ENCODE measurements around the gene MBNL2. TPM values are rescaled to one million over a fixed set of nuclear protein-coding genes. Genes with fewer than 3 reads are reported as not detected.

The MBNL2 gene
- 67.6 TPM for total RNA-seq
- long read RNA-seq, full-length matches to known transcripts = 40 of 92 reads
- long read RNA-seq, partial matches to known transcripts = 29 of 92 reads
- long read RNA-seq, other reads (novel, unspliced or antisense) = 23 of 92 reads

DNA sequence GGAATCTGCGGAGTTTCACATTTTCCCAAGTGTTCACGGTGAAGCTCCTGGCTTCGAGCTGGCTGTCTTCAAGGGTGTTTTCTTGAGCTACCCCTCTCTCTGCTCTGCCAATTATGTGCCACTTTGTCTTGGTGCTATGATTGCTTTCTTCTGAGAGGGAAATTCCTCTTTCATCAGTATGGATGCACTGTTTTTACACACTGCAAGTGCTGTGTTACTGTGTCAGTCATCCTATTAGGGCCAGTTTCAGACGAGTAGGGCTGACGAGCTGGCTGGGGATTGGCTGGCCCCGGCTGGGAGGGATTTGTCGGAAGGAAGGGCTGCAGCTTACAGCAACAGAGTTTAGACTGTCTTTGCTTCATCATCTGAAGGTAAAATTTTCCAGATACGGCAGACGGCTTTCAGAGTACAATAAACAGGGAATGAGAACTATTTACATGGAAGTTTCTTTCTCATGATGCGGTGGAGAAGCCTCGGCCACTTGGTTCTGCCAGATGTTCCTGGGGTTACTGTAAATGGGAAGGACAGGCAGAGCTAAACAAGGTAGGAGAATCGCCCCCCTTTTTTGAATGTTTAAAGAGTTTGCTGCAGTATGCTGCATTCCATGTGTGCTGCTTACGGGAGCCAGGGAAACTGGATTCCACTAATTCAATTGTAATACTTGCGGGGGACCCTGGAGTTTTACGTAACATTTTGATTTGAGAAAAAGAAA lies at the start of gene MBNL2:
Gene MBNL2 (plus strand): TSS at position 345 of the 712 bp plus-strand sequence. CDS start 53,903 bp downstream, outside the sequence.
- DNase-seq (ENCODE audit: low spot score) = peak; percentile 95
- intact Hi-C loops (cut with DNase I) = loop anchor here (2.0 to 5.0 kb wide), 3 partner anchors 35 to 210 kb away; partner anchors contain the start of gene RAP2A

- intact Hi-C loops (cut with DNase I) = no loop called here
Observed at GRCh38 chr13:97174638-97175037, 47.5 kb upstream of the MBNL2 start.

DNA sequence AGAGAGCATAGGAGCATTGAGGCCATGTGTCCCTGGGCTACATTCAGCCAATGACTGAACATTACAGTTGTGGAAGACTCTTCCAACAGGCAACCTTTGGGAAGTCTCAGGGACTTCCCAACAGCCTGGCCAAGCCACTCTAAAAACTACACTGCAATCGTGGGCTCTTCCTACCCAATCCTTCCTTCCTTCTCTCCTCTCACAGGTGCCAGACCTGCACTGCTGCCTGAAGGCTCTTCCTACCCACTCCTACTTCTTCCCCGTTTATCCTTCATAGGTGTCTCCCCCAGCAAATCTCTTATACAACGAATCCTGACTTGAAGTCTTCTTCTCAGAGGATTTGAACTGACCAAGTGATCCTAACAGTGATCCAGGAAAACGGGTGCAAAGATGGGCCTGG lies 47.1 kb upstream of the MBNL2 start:
- DNase-seq (ENCODE audit: low spot score) = no peak
- intact Hi-C loops (cut with DNase I) = no loop called here

More at GRCh38 chr13:97174638-97175037, 47.5 kb upstream of the MBNL2 start:
- DNase-seq (ENCODE audit: low spot score) = no peak

- no peak for DNase-seq (ENCODE audit: low spot score)
- intact Hi-C loops (cut with DNase I) = no loop called here
Observed at GRCh38 chr13:97179501-97179900, 42.6 kb upstream of the MBNL2 start.

GRCh38 chr13:97182111-97182890 lies 39.8 kb upstream of the MBNL2 start:
- no peak for DNase-seq (ENCODE audit: low spot score)
- intact Hi-C loops (cut with DNase I) = no loop called here

DNA sequence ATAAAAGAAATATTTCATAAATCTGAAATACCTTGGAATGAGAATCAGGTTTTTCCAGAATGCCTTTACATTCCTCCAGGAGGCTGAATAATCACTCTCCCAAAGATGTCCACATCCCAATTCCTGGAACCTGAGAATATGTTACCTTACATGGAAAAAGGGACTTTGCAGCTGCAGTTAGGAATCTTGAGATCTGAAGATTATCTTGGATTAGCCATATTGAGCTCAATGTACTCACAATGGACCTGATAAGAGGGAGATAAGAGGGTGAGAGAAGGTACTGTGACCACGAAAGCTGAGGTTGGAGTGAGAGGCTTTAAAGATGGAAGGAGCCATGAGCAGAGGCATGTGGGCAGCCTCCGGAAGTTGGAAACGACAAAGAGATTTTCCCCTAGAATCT lies 36.8 kb upstream of the MBNL2 start:
- intact Hi-C loops (cut with DNase I) = no loop called here

DNA sequence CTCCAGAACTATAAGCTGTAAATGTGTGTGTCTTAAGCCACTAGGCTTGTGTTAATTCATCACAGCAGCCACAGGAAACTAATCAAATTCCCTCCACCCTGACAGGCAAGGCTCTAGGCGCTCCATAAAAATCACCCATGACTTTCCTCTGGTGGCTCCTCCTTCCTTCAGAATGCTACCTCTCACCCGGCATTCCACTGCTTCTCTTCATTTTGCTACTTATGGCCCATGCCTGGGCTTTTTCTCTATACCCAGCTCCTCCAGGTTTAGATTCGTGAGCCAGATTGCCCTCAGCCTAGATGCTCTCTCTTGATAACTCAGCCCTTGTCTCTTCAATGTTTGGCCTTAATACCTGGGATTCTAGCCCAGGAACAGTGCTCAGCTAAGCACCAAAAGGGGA lies 36.4 kb upstream of the MBNL2 start:
- no peak for DNase-seq (ENCODE audit: low spot score)
- intact Hi-C loops (cut with DNase I) = no loop called here

More for the DNA sequence above, 36.8 kb upstream of the MBNL2 start:
- DNase-seq (ENCODE audit: low spot score) = no peak

DNA sequence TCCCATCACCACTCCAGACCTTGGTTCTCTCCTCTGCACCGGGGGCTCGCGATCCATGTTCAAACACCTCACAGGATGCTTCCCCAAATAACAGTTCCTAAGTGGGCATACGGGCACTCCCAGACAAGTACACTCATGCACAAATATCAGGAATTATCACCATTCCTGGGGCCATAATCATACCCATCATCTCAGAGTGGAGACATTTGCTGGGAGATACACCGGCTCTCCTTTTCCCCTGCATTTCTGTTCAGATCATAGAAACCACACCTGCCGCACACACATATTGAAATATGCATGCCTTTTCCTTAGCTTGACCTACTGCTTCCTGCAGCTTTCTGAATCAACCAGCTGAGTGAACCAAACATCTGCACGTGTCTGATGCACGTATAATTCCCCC lies 33.9 kb upstream of the MBNL2 start:
- intact Hi-C loops (cut with DNase I) = no loop called here
- no peak for DNase-seq (ENCODE audit: low spot score)

GRCh38 chr13:97189928-97190327 lies 32.2 kb upstream of the MBNL2 start:
- intact Hi-C loops (cut with DNase I) = no loop called here
- no peak for DNase-seq (ENCODE audit: low spot score)

- DNase-seq (ENCODE audit: low spot score) = no peak
- intact Hi-C loops (cut with DNase I) = no loop called here
Observed at GRCh38 chr13:97191142-97191541, 31.0 kb upstream of the MBNL2 start.

GRCh38 chr13:97191615-97192014 lies 30.5 kb upstream of the MBNL2 start:
- intact Hi-C loops (cut with DNase I) = no loop called here
- DNase-seq (ENCODE audit: low spot score) = no peak

GRCh38 chr13:97192166-97192565 lies 30.0 kb upstream of the MBNL2 start:
- intact Hi-C loops (cut with DNase I) = no loop called here
- DNase-seq (ENCODE audit: low spot score) = no peak

DNA sequence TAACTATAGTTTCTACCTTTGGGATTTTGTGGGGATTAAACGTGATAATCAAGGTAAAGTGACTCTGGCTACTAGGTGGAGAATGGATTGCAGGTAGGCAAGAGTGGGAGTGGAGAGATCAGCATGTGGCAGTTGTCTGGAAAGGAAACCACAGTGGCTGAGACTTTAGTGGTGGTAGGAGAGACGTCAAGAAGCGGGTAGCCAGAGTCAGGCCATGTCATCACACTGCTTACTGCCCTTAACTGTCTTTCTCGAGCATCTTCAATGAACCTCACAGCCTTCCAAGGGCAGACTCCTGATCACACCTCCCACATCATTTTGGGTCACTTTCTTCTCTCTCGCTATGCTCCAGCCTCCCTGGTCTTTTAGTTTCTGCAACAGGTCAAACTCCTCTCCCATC lies 28.6 kb upstream of the MBNL2 start:
- no peak for DNase-seq (ENCODE audit: low spot score)
- intact Hi-C loops (cut with DNase I) = no loop called here

DNA sequence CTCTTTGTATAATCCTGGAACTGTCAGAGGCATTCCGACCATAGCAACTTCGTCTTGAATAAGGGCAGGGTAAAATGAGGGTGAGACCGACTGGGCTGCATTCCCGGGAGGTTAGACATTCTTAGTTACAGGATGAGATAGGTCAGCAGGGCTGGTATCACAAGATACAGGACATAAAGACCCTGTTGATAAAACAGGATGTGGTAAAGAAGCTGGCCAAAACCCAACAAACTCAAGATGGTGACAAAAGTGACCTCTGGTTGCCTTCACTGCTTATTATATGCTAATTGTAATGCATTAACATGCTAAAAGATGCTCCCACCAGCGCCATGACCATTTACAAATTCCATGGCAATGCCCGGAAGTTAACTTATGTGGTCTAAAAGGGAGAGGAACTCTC lies 27.7 kb upstream of the MBNL2 start:
- intact Hi-C loops (cut with DNase I) = no loop called here
- DNase-seq (ENCODE audit: low spot score) = no peak

DNA sequence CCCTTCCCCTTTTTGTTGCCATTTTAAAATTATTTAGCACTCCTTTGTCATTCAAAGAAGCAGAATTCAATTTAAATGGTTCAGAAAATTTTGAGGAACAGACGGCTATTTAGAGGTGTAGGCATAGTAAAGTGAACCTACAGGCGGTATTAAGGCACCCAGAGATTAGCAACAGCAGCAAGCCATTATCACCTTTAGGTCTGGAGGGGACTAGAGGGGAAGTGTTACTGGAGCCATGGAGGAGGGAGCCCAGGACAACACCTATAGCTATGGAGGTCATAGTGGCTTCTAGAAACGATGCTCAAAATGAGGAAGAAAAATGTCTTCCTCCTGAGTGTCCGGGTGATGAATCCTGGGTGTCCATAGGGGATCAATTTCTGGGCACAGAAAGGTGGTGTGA lies 25.8 kb upstream of the MBNL2 start:
- intact Hi-C loops (cut with DNase I) = no loop called here
- DNase-seq (ENCODE audit: low spot score) = no peak

GRCh38 chr13:97198753-97199152 lies 23.4 kb upstream of the MBNL2 start:
- intact Hi-C loops (cut with DNase I) = no loop called here
- DNase-seq (ENCODE audit: low spot score) = no peak

GRCh38 chr13:97199451-97199850 lies 22.7 kb upstream of the MBNL2 start:
- intact Hi-C loops (cut with DNase I) = no loop called here

DNA sequence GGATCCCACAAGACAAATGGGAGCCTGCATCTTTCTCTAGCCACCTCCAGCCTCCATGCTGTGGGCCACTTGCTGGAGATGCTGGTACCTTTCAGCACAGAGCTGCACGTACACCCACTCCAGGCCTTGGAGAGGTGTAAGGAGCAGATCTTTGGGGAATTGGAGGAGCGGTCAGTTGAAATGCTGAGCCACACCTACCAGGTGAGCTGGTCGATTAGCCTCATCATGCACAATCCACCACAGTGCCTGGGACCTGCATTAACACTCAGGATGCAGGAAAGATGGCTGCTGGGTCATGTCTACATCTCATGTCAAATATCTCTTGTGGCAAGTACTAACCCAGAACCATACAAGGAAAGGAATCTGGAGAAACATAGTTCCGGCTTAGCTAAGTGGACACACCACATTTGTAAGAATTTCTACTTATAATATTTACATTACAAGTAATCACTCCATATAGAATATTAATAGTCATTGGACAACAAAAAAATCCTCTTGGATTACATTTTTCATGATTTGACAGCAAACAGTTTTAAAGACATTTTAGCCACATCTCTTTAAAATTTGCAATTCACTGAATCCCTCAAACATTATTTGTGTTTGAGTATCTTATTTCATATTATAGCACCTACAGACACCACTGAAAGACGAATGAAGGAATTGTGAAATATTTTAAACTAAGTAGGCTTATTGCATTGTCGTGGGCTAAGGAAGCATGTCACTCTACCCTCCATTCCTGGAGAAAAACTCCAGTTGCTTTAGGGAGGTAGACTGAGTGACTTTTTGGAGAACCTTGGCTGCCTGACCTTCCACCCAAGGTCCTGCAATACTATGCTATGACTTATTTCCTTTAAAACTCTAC lies 21.8 kb upstream of the MBNL2 start:
- no peak for DNase-seq (ENCODE audit: low spot score)
- intact Hi-C loops (cut with DNase I) = no loop called here

More at GRCh38 chr13:97199451-97199850, 22.7 kb upstream of the MBNL2 start:
- no peak for DNase-seq (ENCODE audit: low spot score)

- no peak for DNase-seq (ENCODE audit: low spot score)
- intact Hi-C loops (cut with DNase I) = no loop called here
Observed at GRCh38 chr13:97202761-97203160, 19.4 kb upstream of the MBNL2 start.

DNA sequence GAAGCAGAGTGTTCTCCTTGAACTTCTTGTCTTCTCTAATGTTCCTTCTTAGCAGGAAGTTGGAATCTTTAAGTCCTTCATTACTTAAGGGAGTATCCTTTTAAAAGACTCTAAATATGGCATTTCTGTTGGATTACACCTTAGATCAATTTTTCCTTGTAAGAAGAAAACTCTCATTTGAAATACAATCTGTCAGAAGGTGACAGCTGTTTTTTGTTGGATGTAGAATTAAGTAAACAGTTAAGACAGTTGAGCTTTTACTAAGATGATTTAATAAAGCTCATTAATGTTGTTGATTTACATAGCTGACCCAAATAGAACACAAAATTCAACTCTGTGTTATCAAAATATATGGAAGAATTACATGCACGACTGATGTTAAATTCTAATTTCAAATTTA lies 16.7 kb upstream of the MBNL2 start:
- DNase-seq (ENCODE audit: low spot score) = no peak
- intact Hi-C loops (cut with DNase I) = no loop called here

Data from cardiac septum (tissue), 1 donor.